Measurements from ENCODE around the gene SF3B5. TPM values are rescaled to one million over a fixed set of nuclear protein-coding genes. Genes with fewer than 3 reads are reported as not detected.

SF3B5 gene
- total and polyA plus RNA-seq, 8 donors = 45.2 to 138 (median 72.7) TPM

DNA sequence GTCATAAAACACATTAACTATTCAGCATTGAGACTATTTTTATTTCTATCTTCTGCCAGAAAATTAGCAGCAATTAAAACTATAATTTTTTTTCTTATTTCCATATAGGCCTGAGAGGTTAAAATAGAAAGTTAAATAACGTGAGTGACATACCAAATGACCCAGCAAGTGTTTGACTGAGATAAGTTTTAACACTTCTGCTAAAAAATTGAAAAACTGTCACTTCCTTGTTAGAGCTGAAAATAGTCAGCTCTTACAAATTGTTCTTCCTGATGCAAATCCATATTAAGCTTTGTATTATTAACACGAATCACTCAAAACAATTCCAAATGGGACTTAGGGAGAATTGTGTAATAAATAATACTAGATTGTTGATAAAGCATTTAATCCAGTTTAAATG is 28.5 kb upstream of the SF3B5 start:
- Histone ChIP-seq H3K4me3 (no peak overlapping the region), H3K27ac (no peak overlapping the region), H3K4me1 (peaks cover 0 to 3% (median 0%) of the 10 kb centered on the region in 3 donors), H3K27me3 (no peaks in the 10 kb centered on the region), H3K9me3 (no peaks in the 10 kb centered on the region), H3K36me3 (no peaks in the 10 kb centered on the region)
- TF ChIP-seq, protein P1, sequence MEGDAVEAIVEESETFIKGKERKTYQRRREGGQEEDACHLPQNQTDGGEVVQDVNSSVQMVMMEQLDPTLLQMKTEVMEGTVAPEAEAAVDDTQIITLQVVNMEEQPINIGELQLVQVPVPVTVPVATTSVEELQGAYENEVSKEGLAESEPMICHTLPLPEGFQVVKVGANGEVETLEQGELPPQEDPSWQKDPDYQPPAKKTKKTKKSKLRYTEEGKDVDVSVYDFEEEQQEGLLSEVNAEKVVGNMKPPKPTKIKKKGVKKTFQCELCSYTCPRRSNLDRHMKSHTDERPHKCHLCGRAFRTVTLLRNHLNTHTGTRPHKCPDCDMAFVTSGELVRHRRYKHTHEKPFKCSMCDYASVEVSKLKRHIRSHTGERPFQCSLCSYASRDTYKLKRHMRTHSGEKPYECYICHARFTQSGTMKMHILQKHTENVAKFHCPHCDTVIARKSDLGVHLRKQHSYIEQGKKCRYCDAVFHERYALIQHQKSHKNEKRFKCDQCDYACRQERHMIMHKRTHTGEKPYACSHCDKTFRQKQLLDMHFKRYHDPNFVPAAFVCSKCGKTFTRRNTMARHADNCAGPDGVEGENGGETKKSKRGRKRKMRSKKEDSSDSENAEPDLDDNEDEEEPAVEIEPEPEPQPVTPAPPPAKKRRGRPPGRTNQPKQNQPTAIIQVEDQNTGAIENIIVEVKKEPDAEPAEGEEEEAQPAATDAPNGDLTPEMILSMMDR (IDR thresholded peaks at IDR 0.05) = no peak
- FAIRE-seq (no peak), ATAC-seq (no peak), DNase-seq (no peak)
- 30 to 34% methylated on average over 2 of the region's 2 CpGs for WGBS, 2 donors
- intact Hi-C loops (cut with DNase I) = no loop called here

DNA sequence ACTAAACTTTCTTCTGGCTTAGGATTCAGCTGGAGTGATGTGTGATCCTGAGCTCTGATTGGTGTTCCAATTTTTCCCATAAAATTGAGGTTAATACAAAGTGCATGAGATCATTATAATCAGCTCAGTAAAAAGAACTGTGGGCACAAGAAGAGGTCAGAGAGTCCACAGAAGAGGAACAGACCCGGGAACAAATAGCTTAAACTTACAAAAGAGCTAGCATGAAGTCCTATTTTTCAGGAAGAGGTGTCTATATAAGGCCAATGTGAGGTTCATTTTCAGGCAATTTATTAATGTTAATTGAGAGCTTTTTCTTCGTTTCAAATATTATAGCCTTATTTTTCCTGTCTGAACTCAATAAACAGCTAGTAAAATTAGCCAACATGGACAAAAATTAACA is 28.0 kb upstream of the SF3B5 start:
- 50 to 52% methylated on average over 2 of the region's 2 CpGs for WGBS, 2 donors
- Histone ChIP-seq H3K4me1 (peaks cover 0 to 3% (median 0%) of the 10 kb centered on the region in 3 donors), H3K27ac (no peak overlapping the region), H3K36me3 (no peaks in the 10 kb centered on the region), H3K4me3 (no peak overlapping the region), H3K9me3 (no peaks in the 10 kb centered on the region), H3K27me3 (no peaks in the 10 kb centered on the region)
- intact Hi-C loops (cut with DNase I) = no loop called here
- DNase-seq = no peak
- no peak for FAIRE-seq
- TF ChIP-seq, protein P1 (IDR thresholded peaks at IDR 0.05) = no peak
- ATAC-seq = no peak

DNA sequence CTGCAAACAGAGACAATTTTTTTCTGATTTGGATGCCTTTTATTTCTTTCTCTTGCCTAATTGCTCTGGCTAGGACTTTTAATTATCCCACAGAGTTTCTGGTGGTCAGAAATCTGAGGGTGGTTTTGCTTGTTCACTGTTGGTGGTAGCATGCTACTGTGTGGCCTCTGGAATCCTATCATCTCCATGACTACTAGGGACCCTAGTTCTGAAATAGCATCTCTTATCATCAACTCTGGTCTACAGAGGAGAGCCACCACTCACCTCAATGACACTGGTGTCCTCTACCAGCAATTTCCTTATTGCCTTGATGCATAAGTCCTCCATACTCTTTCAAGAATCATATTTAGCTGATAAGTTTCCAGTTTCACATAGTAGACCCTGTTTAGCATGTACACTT is 27.5 kb upstream of the SF3B5 start:
- H3K27me3 ChIP-seq = no peaks in the 10 kb centered on the region
- H3K36me3 ChIP-seq = no peaks in the 10 kb centered on the region
- FAIRE-seq (no peak), DNase-seq (no peak), ATAC-seq (no peak)
- H3K9me3 ChIP-seq = no peaks in the 10 kb centered on the region
- intact Hi-C loops (cut with DNase I) = no loop called here
- TF ChIP-seq, protein P1 (IDR thresholded peaks at IDR 0.05) = no peak
- no peak overlapping the region for H3K27ac ChIP-seq
- H3K4me1 ChIP-seq = peaks cover 0 to 3% (median 0%) of the 10 kb centered on the region in 3 donors
- H3K4me3 ChIP-seq = no peak overlapping the region

DNA sequence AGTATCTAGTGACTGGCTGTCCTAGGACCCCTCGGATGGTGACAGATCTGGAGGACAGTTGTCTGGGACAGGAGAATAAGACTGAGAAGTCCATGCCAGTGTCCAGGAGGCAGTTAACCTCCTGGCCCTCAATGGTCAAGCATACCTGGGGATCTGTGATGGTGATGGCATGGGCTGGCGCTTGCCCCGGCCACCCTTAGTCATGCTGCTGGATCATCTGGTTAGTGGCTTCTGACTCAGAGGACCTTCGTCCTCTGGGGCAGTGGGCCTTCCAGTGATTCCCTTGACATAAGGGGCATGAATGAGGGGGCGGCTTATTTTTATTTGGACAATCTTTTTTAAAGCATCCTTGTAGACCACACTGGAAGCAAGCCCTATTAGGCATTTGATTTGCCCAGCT is 24.0 kb upstream of the SF3B5 start:
- Histone ChIP-seq H3K36me3 (no peaks in the 10 kb centered on the region), H3K4me1 (peaks cover 0 to 3% (median 0%) of the 10 kb centered on the region in 3 donors), H3K27ac (no peak overlapping the region), H3K27me3 (no peaks in the 10 kb centered on the region), H3K9me3 (no peaks in the 10 kb centered on the region), H3K4me3 (no peak overlapping the region)
- ATAC-seq (no peak), FAIRE-seq (no peak), DNase-seq (no peak)
- TF ChIP-seq, protein P1 (IDR thresholded peaks at IDR 0.05) = no peak
- intact Hi-C loops (cut with DNase I) = loop anchor here in 1 of 3 donors (10.0 kb wide), 1 partner anchor 95 kb away; no protein-coding TSS in a partner anchor
- WGBS, 2 donors = 88 to 96% methylated on average over 5 of the region's 5 CpGs

DNA sequence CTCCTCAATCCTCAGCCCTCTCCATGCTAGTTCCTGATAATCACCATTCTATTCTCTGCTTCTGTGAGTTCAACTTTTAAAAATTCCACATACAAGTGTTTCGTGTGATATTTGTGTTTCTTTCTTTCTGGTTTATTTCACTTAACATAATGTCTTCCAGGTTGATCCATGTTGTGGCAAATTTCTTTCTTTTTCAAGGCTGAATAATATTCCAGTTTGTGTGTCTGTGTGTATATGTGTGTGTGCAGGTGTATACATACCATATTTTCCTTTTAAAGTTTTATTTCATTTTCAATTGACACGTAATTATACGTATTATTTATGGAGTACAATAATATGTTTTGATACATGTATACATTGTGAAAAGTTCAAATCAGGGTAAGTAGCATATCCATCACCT is 19.8 kb upstream of the SF3B5 start:
- H3K36me3 ChIP-seq = no peaks in the 10 kb centered on the region
- no peak for FAIRE-seq
- intact Hi-C loops (cut with DNase I) = loop anchor here in 1 of 3 donors (10.0 kb wide), 1 partner anchor 100 kb away; no protein-coding TSS in a partner anchor
- TF ChIP-seq, protein P1 (IDR thresholded peaks at IDR 0.05) = no peak
- no peak overlapping the region for H3K27ac ChIP-seq
- 70 to 86% methylated on average over 3 of the region's 3 CpGs for WGBS, 2 donors
- no peaks in the 10 kb centered on the region for H3K27me3 ChIP-seq
- no peak overlapping the region for H3K4me3 ChIP-seq
- ATAC-seq = no peak
- no peaks in the 10 kb centered on the region for H3K4me1 ChIP-seq
- no peak for DNase-seq
- no peaks in the 10 kb centered on the region for H3K9me3 ChIP-seq
